Muscle of leg (tissue), 11 donors: ENCODE results near the gene KCNC2. TPM values are rescaled to one million over a fixed set of nuclear protein-coding genes. Genes with fewer than 3 reads are reported as not detected.

Experiments used
- DNase-seq: peaks from one replicate; pipeline ENCODE4 v3.0.0; 2013
- H3K27ac ChIP-seq: one replicate; pipeline ENCODE4 v1.5.1; 2013; ENCODE audit warnings: mild to moderate bottlenecking, low read length, control low read depth
- H3K27me3 ChIP-seq: one replicate; pipeline ENCODE4 v1.6.1; 2013; ENCODE audit warnings: low read length; ENCODE audit not compliant: control insufficient read depth, insufficient read depth
- H3K36me3 ChIP-seq: one replicate; pipeline ENCODE4 v1.6.1; 2013; ENCODE audit warnings: low read length; ENCODE audit not compliant: control insufficient read depth, insufficient read depth
- H3K4me1 ChIP-seq: one replicate; pipeline ENCODE4 v1.6.1; 2013; ENCODE audit warnings: low read length; ENCODE audit not compliant: control insufficient read depth, insufficient read depth
- H3K4me3 ChIP-seq: one replicate; pipeline ENCODE4 v1.5.1; 2013; ENCODE audit warnings: low read length, control low read depth
- H3K9me3 ChIP-seq: replicated peaks from 2 replicates; pipeline ENCODE4 v1.6.1; 2013; ENCODE audit warnings: low read depth, low read length; ENCODE audit not compliant: control insufficient read depth
- WGBS: methylation state at CpG from one replicate; pipeline ENCODE4 v1.1.5; 2013; ENCODE audit warnings: missing lambda C conversion rate; ENCODE audit not compliant: insufficient coverage; 5-methylcytosine and 5-hydroxymethylcytosine counted together
- polyA plus RNA-seq, 8 donors: library from polyadenylated mRNA; unstranded; fragments of 120-200 nt; gene quantifications; one replicate each; pipeline versions ENCODE4 v1.2.1 to v1.2.3, GENCODE V29; 2013; ENCODE audit warnings: inconsistent platforms in 1 of 8, low replicate concordance in 1 of 8; ENCODE audit not compliant: insufficient read length in 8 of 8, insufficient read depth in 1 of 8
- total RNA-seq: library from RNA; stranded (reverse); fragments of 120-200 nt; gene quantifications from one replicate; pipeline ENCODE4 v1.2.4, GENCODE V29; 2013

Gene KCNC2
- total and polyA plus RNA-seq, 9 donors, result 0.21 to 0.91 (median 0.36) TPM

DNA sequence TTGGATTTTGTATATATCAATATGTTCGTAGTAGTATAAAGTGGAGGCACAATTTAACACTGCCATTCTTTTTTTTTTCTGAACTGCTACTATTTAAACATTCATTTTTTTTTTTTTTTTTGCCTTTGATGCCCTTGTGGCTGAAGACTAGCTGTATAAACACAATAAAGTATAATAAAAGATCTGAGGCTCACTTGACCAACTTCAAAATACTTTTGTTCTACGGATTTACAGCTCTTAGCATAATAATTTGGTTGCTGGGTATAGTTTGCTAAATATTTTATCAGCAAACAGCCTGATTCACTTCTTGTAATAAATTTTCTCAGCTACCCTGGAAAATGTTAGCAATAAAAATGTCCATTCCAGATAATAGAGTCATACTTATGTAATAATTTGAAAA, 128.3 kb downstream of the KCNC2 start:
- no peaks in the 10 kb centered on the region for H3K36me3 ChIP-seq
- WGBS, result no CpG with 5 or more reads among the region's 2 CpGs

DNA sequence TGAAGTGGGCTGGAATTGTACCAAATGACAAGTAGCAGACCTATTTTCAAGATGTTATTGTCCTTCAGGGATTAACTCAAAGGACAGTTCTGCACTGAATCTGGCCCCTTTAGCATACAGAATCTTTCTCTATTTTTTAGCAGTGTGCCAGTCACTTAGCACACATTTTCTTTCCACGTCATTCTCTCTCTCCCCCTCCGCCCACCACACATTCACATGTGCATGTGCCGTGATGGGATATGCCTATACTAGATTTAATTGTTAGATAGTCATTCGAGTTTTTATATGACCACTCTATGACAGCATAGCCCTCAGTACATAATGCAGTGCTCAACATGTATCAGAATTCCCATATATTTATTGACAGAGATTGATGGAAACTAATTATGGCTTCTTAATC, 129.1 kb downstream of the KCNC2 start:
- H3K27me3 ChIP-seq, result no peaks in the 10 kb centered on the region
- H3K27ac ChIP-seq, result no peak overlapping the region
- H3K4me1 ChIP-seq, result no peaks in the 10 kb centered on the region
- H3K4me3 ChIP-seq, result no peak overlapping the region
- no peaks in the 10 kb centered on the region for H3K9me3 ChIP-seq
- no peak for DNase-seq
- H3K36me3 ChIP-seq, result no peaks in the 10 kb centered on the region
- no CpG with 5 or more reads among the region's 4 CpGs for WGBS

More for the DNA sequence above, 128.3 kb downstream of the KCNC2 start:
- Histone ChIP-seq H3K9me3 (no peaks in the 10 kb centered on the region), H3K4me3 (no peak overlapping the region), H3K27ac (no peak overlapping the region), H3K4me1 (no peaks in the 10 kb centered on the region), H3K27me3 (no peaks in the 10 kb centered on the region)
- DNase-seq, result no peak

DNA sequence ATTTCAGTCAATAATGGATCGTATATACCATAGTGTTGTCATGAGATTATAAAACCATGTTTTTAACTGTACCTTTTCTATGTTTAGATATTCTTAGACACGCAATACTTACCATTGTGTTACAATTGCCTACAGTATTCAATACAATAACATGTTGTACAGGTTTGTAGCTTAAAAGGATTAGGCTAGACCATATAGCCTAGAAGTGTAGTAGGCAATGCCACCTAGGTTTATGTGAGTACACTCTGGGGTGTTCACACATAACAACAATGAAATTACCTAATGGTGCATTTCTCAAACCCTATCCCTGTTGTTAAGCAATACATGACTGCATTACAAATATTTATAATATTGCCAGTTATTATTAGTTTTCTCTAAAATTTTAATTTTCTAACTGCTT, 144.2 kb downstream of the KCNC2 start:
- no CpG with 5 or more reads among the region's 2 CpGs for WGBS
- H3K4me1 ChIP-seq, result no peaks in the 10 kb centered on the region
- H3K4me3 ChIP-seq, result no peak overlapping the region
- H3K27me3 ChIP-seq, result no peaks in the 10 kb centered on the region
- DNase-seq, result no peak
- no peaks in the 10 kb centered on the region for H3K36me3 ChIP-seq
- no peaks in the 10 kb centered on the region for H3K9me3 ChIP-seq
- H3K27ac ChIP-seq, result no peak overlapping the region

DNA sequence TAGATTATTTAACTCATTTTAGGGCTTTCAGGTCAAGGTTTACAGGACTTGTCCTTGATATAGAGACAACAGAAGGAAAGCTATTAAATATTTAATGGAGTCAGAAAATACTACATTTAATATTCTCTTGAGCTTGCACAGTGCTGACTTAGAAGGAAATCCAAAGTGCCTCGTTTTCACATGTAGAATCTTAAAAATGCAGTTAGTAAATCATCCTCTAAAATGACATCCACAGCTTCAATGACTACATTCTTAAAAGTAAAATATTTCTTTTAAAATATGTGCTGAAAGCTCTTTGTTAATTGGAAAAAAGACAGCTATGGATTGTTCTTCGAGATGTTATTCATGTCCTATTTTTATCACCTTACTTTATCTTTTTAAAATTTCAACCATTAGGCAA, 146.9 kb downstream of the KCNC2 start:
- no peak for DNase-seq
- H3K4me3 ChIP-seq, result no peak overlapping the region
- no CpG with 5 or more reads among the region's 2 CpGs for WGBS
- no peaks in the 10 kb centered on the region for H3K9me3 ChIP-seq
- H3K27ac ChIP-seq, result no peak overlapping the region
- H3K36me3 ChIP-seq, result no peaks in the 10 kb centered on the region
- no peaks in the 10 kb centered on the region for H3K4me1 ChIP-seq
- H3K27me3 ChIP-seq, result no peaks in the 10 kb centered on the region

DNA sequence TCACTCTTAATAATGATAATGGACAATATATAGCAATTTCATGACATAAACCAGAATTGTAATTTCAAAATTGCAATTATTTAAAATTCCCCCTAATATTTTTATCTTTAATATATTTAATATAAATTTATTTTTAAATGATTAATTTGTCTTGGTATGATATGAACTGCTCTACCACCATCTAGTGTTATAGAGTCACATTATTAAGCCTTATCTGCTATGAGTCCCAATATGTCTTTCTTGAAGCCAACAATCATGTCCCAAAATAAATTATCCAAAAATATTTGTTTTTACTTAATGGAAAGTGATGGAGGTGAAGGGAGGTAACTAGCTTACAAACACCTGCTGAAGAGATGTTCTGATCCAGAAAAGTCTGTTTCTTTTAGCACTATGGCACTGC, 151.4 kb downstream of the KCNC2 start:
- Histone ChIP-seq H3K9me3 (no peaks in the 10 kb centered on the region), H3K4me3 (no peak overlapping the region), H3K36me3 (no peaks in the 10 kb centered on the region), H3K27me3 (no peaks in the 10 kb centered on the region), H3K4me1 (no peaks in the 10 kb centered on the region), H3K27ac (no peak overlapping the region)
- no peak for DNase-seq

DNA sequence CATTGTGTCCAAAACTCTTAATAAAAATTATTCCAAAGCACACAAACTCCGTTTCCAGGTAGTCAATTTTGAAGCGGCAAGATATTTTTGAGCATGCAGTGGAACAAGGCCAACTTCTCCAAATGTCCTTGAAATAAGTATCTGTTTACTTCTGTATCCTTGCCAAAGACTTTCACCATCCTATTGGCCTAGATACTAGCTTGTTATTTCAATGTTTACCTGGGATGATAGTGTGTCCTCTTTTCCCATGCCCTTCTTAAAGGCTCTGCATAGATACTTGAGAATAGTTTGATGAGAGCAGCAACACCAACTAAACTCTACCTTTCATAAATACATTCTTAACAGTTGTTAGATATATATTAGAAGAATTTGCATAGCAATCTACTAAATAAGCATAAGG, 160.9 kb downstream of the KCNC2 start:
- no peak overlapping the region for H3K27ac ChIP-seq
- H3K4me1 ChIP-seq, result no peaks in the 10 kb centered on the region
- H3K9me3 ChIP-seq, result no peaks in the 10 kb centered on the region
- no peaks in the 10 kb centered on the region for H3K27me3 ChIP-seq
- no peak for DNase-seq
- no CpG with 5 or more reads among the region's 2 CpGs for WGBS
- H3K36me3 ChIP-seq, result no peaks in the 10 kb centered on the region
- H3K4me3 ChIP-seq, result no peak overlapping the region

DNA sequence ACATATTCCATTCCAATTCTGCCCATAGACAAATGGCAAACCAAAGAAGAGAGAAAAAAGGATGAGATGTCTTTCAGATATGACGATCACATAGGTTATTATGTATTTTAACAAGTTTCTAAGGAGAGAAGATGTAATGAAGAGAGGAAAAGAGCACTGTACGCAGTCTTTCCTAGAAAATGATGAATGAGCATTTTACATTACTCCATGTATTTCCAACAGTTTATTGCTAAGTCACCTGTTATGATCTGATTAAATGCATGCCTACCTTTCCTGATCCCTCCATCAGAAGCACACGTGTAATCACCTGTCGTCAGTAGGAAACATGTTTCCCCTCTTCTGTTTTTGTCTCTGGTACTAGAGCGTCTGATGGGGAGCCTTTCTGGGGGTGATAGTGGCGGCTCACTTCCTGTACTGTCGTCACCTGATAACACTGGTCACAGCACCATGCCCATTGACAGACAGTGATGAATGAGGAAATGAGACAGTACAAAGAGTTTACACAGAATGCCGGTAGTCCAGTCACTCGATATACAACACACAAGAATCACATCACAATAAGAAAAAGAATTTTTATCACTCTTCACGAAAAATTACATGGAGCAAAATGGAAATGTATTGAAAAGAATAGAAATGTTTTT, 161.6 kb downstream of the KCNC2 start:
- no CpG with 5 or more reads among the region's 10 CpGs for WGBS
- Histone ChIP-seq H3K4me1 (no peaks in the 10 kb centered on the region), H3K27me3 (no peaks in the 10 kb centered on the region), H3K36me3 (no peaks in the 10 kb centered on the region), H3K9me3 (no peaks in the 10 kb centered on the region), H3K27ac (no peak overlapping the region), H3K4me3 (no peak overlapping the region)
- no peak for DNase-seq

DNA sequence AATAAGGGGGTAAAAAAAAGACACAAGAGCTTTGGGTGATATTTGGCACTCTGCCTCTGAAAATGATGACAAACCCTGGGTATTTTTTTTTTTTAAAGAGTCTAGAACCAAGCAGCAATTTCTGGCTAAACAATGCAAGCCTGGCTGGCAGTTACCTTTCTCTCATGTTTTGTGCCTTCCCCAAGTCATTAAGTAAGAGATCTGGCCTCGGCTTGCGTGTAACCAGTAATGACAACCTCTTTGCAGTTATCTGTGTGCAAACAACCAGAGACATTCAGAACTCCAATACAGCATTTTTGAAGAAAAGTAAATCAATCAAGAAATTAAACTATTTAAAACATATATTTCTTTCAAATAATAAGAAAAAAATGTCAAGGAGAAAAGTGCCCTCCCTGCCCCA, 167.5 kb downstream of the KCNC2 start:
- WGBS, result 82% methylated on average over 2 of the region's 2 CpGs
- Histone ChIP-seq H3K4me3 (no peak overlapping the region), H3K36me3 (no peaks in the 10 kb centered on the region), H3K4me1 (no peaks in the 10 kb centered on the region), H3K27ac (no peak overlapping the region), H3K27me3 (no peaks in the 10 kb centered on the region), H3K9me3 (no peaks in the 10 kb centered on the region)
- no peak for DNase-seq

DNA sequence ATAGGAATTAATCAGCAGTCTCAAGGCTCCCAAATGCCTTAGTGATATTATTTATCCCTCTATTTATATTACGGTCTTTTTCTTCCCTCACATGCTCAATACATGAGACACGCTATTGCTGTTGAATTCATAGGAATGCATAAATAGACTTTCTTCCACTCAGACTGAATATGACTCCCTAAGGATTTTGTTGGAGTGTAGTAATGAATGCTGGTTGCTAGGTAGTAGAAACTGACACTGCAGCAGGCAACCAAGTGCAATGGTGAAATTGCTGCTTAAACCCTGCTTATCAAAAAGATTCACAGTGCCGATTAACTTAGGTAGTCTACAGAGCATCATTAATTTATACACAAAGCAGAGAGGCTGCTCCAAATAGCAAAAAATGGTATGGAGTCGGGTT, 168.2 kb downstream of the KCNC2 start:
- Histone ChIP-seq H3K27ac (no peak overlapping the region), H3K4me1 (no peaks in the 10 kb centered on the region), H3K9me3 (no peaks in the 10 kb centered on the region), H3K36me3 (no peaks in the 10 kb centered on the region), H3K27me3 (no peaks in the 10 kb centered on the region), H3K4me3 (no peak overlapping the region)
- WGBS, result no CpG with 5 or more reads among the region's 4 CpGs
- DNase-seq, result peak; percentile 14

DNA sequence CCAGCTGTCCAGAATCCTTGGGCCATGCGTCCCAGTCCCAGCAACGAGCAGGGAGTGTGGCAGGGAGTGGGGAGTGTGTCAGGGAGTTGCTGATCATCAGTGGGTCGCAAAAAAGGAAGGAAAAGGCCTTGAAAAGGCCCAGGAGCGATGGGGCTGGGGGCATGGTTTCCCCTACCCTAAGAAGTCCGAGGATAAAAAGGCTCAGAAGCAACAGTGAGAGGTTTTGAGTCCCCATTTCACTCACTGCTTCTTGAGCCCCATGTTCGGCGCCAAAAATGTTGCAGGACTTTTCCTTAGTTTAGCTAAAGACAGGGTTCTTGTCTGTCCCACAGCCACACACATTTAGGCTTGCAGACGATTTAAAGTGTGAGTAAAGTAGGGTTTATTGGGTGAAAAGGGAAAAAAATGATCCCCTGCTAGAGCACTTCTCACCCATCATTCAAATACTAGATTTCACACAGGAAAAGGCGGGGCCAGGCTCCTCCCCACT, 189.5 kb downstream of the KCNC2 start:
- peaks cover 40% of the 10 kb centered on the region for H3K9me3 ChIP-seq
- 66% methylated on average over 5 of the region's 9 CpGs for WGBS

DNA sequence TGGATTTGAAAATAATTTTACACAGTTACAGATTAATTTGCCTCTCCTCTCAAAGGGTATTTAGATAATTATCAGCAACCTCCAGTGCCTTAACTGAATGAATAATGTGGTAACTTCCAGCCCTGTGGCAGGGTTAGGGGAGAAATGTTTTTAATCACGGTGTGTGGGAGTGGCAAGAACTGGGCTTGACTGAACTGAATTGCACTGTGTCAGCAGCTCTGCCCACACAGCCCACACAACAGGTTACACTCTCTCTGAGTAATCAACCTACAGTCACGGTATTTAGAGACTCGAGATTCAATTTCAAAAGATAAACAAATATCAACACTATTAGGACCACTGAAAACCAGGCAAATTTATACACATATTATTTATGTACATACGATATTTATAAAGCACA, 198.5 kb downstream of the KCNC2 start:
- Histone ChIP-seq H3K36me3 (no peaks in the 10 kb centered on the region), H3K4me3 (no peak overlapping the region), H3K9me3 (peaks cover 2% of the 10 kb centered on the region), H3K27ac (no peak overlapping the region), H3K27me3 (no peaks in the 10 kb centered on the region), H3K4me1 (no peaks in the 10 kb centered on the region)
- no CpG with 5 or more reads among the region's 4 CpGs for WGBS
- DNase-seq, result no peak

More for the DNA sequence above, 189.5 kb downstream of the KCNC2 start:
- no peak overlapping the region for H3K4me3 ChIP-seq
- DNase-seq, result no peak
- H3K4me1 ChIP-seq, result no peaks in the 10 kb centered on the region
- no peaks in the 10 kb centered on the region for H3K27me3 ChIP-seq
- no peaks in the 10 kb centered on the region for H3K36me3 ChIP-seq
- H3K27ac ChIP-seq, result no peak overlapping the region
